Thyroid gland (tissue), 4 donors: ENCODE measurements around the gene SHD.

Experiments
- POLR2A ChIP-seq, 2 donors: fragments of 450-650 bp; IDR thresholded peaks; one replicate each; pipeline ENCODE4 v1.6.1; 2017; ENCODE audit warnings: antibody characterized with exemption in 2 of 2, mild to moderate bottlenecking in 2 of 2, moderate library complexity in 1 of 2
- TF ChIP-seq, protein P1 (sequence below), 6 experiments: fragments of 200-600 bp in 3 of 6; fragments of 450-650 bp in 3 of 6; sonication (generic) in 3 of 6; IDR thresholded peaks; one replicate each; pipeline ENCODE4 v1.5.1; 2016 to 2019; ENCODE audit warnings: antibody characterized with exemption in 6 of 6, mild to moderate bottlenecking in 2 of 6, inconsistent platforms in 1 of 6, moderate library complexity in 1 of 6

DNA sequence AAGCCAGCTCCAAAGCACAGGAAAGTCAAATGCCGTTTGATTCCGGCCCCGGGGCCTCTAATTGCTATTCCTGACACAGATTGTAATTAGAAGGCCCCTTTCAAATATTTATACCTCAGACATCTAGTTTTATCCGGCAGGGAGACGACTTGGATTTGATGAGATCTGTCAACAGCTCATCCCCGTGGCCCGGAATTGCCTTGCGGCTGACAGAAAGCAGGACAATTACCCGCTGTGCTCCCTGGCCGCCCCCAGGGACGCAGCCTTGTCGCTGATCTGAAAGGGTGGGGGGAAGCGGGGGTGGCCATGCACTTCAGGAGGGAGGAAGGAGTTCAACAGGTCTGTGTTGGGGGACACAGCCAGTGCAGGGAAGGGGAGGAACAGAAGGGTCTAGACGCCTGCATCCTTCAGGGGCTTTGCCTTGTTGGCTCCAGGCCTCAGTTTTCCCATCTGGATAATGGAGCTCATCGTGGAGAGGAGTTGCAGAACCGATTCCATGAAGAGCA lies 1.8 kb upstream of the SHD start:
- no peak for TF ChIP-seq POLR2A (IDR thresholded peaks at IDR 0.05)
- TF ChIP-seq, protein P1, sequence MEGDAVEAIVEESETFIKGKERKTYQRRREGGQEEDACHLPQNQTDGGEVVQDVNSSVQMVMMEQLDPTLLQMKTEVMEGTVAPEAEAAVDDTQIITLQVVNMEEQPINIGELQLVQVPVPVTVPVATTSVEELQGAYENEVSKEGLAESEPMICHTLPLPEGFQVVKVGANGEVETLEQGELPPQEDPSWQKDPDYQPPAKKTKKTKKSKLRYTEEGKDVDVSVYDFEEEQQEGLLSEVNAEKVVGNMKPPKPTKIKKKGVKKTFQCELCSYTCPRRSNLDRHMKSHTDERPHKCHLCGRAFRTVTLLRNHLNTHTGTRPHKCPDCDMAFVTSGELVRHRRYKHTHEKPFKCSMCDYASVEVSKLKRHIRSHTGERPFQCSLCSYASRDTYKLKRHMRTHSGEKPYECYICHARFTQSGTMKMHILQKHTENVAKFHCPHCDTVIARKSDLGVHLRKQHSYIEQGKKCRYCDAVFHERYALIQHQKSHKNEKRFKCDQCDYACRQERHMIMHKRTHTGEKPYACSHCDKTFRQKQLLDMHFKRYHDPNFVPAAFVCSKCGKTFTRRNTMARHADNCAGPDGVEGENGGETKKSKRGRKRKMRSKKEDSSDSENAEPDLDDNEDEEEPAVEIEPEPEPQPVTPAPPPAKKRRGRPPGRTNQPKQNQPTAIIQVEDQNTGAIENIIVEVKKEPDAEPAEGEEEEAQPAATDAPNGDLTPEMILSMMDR (IDR thresholded peaks at IDR 0.05): no peak
